Ovary (tissue), 3 donors: ENCODE results near the gene NIT1.

Source experiments
- CTCF ChIP-seq, 3 donors: fragments of 450-650 bp in 2 of 3; fragments of 200-600 bp in 1 of 3; IDR thresholded peaks; one replicate each; pipeline versions ENCODE4 v1.5.1 to v1.8.0; 2016 to 2022; ENCODE audit warnings: antibody characterized with exemption in 3 of 3, mild to moderate bottlenecking in 1 of 3
- EP300 ChIP-seq: sonication (generic); formaldehyde crosslinking; IDR thresholded peaks from one replicate; pipeline ENCODE4 v1.6.1; 2017; ENCODE audit warnings: antibody characterized with exemption
- POLR2A ChIP-seq: fragments of 450-650 bp; IDR thresholded peaks from one replicate; pipeline ENCODE4 v1.6.1; 2017; ENCODE audit warnings: antibody characterized with exemption, mild to moderate bottlenecking, moderate library complexity
- donor health status: DM: no; HTN: no; CAD: no.

- TF ChIP-seq CTCF (IDR thresholded peaks at IDR 0.05) = no peak
- TF ChIP-seq POLR2A = no peak
- no peak for TF ChIP-seq EP300
These were observed 17.3 kb upstream of the NIT1 start for GRCh38 chr1:161100556-161100955.
